Pancreas (tissue), 10 donors: ENCODE measurements around the gene SLC41A1. TPM values are rescaled to one million over a fixed set of nuclear protein-coding genes. Genes with fewer than 3 reads are reported as not detected.

Experiments used
- ATAC-seq, 4 donors: fragments of 200-7000 bp; cut with Tn5 transposase; one replicate each; pipeline versions ENCODE4 v1.8.0 to v1.9.1; 2020; ENCODE audit warnings: mild to moderate bottlenecking in 4 of 4, moderate library complexity in 4 of 4
- DNase-seq, 6 donors: peaks; one replicate each; pipeline ENCODE4 v3.0.0-alpha.2; 2020
- FAIRE-seq: peaks from 2 replicates; lab custom pipeline; 2012; peaks lifted over from hg19 to GRCh38; lab: Jason Lieb, UNC
- H3K27ac ChIP-seq, 4 donors: fragments of 200-600 bp; sonication (generic); 1 replicate in 3 of 4; 2 replicates in 1 of 4; pipeline versions ENCODE4 v1.5.0 to v1.8.0; 2020
- H3K27me3 ChIP-seq, 4 donors: fragments of 200-600 bp; one replicate each; pipeline ENCODE4 v1.8.0; 2021
- H3K36me3 ChIP-seq, 3 donors: fragments of 200-600 bp; sonication (generic) in 1 of 3; one replicate each; pipeline versions ENCODE4 v1.5.0 to v1.8.0; 2020 to 2021
- H3K4me1 ChIP-seq, 3 donors: fragments of 200-600 bp; one replicate each; pipeline ENCODE4 v1.8.0; 2021
- H3K4me3 ChIP-seq, 4 donors: fragments of 200-600 bp; sonication (generic) in 2 of 4; one replicate each; pipeline versions ENCODE4 v1.5.0 to v1.8.0; 2020 to 2021
- H3K9me3 ChIP-seq, 4 donors: fragments of 200-600 bp; one replicate each; pipeline ENCODE4 v1.8.0; 2021
- WGBS, 2 donors: extraction: QIAGEN DNeasy Blood & Tissue Kit; methylation state at CpG; one replicate each; pipeline ENCODE4 v1.1.7; 2013; 5-methylcytosine and 5-hydroxymethylcytosine counted together
- intact Hi-C, 3 donors: fragments of 100-400 bp; cut with DNase I; formaldehyde crosslinking; loops; one replicate each; pipeline versions ENCODE4 v1.11.1 to v1.14.2; 2022
- polyA plus RNA-seq, 2 donors: library from polyadenylated mRNA; stranded (reverse); fragments of 200-250 nt; gene quantifications; one replicate each; pipeline ENCODE4 v1.2.3, GENCODE V29; 2013
- total RNA-seq, 6 donors: library from RNA; stranded (reverse); fragmentation: NEBNext Ultra II Directional in 4 of 6; extraction: Animal tissue kit (Norgen Biotek cat#: 25700) in 4 of 6; gene quantifications; one replicate each; pipeline versions ENCODE4 v1.2.1 to v1.2.4, GENCODE V29; 2021 to 2023
- TF ChIP-seq, protein P1 (sequence below), 4 donors: fragments of 200-600 bp; sonication (generic) in 3 of 4; IDR thresholded peaks; one replicate each; pipeline versions ENCODE4 v1.5.0 to v1.8.0; 2021; ENCODE audit warnings: antibody characterized with exemption in 4 of 4
- donor health status: healthy with polysubstance abuse.
- donor health status: DM: no; HTN: no; CAD: no; lungs with moderate emphysema.
- donor health status: DM: no; HTN: no; CAD: no.
- donor health status: control.
- donor health status: control.
- donor health status: Bipolar disorder and iron deficiency.
- donor health status: DM: yes; HTN: yes; CAD: no.
- donor health status: DM: no; HTN: no; CAD: no.
- donor health status: DM: no; HTN: no; CAD: no.
- donor health status: DM: yes; HTN: yes; CAD: no.

The SLC41A1 gene
- total and polyA plus RNA-seq, 8 donors, result 20.7 to 57.7 (median 36.8) TPM

DNA sequence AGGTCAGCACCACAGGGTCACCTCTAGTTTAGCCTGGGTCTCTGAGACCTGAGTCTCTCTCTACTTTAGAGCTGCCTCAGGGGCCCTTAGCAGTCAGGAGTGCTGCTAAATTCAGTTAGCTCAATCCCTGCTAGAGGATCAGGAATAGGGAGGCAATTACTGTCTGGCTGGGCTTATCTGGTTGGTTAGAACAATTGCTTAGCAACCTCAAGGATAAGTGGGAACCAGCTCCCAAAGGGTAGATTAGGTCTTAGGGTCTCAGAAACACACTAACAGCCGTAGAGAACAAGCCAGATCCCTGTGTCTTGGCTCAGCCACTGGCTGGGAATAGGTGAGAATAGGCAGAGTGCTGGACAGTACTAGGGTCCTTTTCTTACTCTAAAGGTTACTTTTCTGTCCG lies 29.2 kb upstream of the SLC41A1 start:
- Histone ChIP-seq H3K27me3 (no peaks in the 10 kb centered on the region), H3K4me3 (no peak overlapping the region), H3K27ac (no peak overlapping the region), H3K4me1 (peaks cover 4 to 16% (median 13%) of the 10 kb centered on the region in 3 donors), H3K9me3 (no peaks in the 10 kb centered on the region), H3K36me3 (no peaks in the 10 kb centered on the region)
- no peak for DNase-seq
- peak in 1 of 4 donors; percentile 28 for ATAC-seq
- no peak for FAIRE-seq
- intact Hi-C loops, result no loop called here
- WGBS, 2 donors, result 61 to 63% methylated on average over 2 of the region's 2 CpGs
- TF ChIP-seq, protein P1, sequence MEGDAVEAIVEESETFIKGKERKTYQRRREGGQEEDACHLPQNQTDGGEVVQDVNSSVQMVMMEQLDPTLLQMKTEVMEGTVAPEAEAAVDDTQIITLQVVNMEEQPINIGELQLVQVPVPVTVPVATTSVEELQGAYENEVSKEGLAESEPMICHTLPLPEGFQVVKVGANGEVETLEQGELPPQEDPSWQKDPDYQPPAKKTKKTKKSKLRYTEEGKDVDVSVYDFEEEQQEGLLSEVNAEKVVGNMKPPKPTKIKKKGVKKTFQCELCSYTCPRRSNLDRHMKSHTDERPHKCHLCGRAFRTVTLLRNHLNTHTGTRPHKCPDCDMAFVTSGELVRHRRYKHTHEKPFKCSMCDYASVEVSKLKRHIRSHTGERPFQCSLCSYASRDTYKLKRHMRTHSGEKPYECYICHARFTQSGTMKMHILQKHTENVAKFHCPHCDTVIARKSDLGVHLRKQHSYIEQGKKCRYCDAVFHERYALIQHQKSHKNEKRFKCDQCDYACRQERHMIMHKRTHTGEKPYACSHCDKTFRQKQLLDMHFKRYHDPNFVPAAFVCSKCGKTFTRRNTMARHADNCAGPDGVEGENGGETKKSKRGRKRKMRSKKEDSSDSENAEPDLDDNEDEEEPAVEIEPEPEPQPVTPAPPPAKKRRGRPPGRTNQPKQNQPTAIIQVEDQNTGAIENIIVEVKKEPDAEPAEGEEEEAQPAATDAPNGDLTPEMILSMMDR (IDR thresholded peaks at IDR 0.05), result no peak

DNA sequence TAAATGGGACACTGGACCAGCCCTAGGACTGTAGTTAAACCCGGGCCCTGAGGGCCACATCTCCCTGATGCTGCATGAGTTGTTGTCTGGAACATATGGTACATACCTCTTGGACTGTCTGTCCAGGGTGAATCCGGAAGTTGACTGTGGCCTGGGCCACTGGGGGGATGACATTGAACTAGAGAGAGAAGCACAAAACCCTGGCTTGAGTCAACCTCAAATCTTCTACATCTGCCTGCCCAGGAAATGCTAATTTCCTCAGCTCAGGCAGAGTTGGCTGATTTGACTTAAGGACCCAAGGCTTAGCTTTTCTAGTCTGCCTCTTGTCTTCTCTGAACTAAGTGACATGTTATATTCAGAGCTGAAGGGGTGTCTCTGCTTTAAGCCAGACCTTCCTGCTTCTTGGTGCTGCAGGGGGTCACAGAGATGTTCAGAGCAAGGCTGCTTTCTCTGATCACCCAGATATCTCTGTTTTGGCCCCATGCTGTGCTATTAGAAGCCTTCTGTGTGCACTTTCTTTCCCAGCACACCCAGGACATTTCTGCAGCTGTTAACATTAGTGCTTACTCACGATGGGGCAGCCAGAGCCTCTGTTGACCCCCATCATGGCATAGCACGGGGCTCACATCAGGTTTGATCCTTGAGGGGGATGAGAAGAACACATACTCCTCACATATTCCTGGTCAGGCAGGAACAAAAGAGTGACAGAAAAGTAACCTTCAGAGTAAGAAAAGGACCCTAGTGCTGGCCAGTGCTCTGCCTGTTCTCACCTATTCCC lies 27.3 kb upstream of the SLC41A1 start:
- 65 to 67% methylated on average over 4 of the region's 4 CpGs for WGBS, 2 donors
- FAIRE-seq, result no peak

DNA sequence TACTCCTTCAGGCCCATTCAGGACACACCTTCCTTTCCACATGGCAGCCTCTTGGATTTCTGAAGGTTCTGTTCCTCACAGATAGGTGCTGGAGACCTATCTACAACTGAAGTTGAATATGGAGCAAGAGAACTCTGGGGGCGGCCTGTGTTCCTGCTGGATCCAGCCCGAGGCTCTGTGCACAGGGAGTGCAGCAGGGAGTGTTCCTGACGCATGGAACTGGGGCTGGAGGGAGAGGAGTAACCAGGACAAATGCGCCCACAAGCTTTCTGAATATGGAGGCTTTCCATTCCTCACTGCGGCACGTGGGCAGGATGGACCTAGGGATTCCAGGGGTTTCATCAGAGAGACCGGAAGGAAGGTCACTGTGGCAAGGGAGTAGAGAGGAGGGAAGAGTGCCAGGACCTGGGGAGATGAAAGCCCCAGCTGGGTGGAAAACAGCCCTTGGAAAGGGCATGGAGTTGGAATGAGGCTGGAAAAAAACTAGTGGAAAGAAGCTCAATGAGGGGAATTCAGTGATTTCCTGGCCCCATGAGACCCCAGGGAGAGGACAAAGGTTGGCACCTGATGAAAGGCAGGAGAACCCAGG lies 24.5 kb upstream of the SLC41A1 start:
- DNase-seq, result no peak
- ATAC-seq, result no peak
- peaks cover 0 to 6% (median 2%) of the 10 kb centered on the region in 3 donors for H3K4me1 ChIP-seq
- no peak overlapping the region for H3K4me3 ChIP-seq
- no peaks in the 10 kb centered on the region for H3K36me3 ChIP-seq
- no peaks in the 10 kb centered on the region for H3K27me3 ChIP-seq
- 89 to 96% methylated on average over 7 of the region's 7 CpGs for WGBS, 2 donors
- no peak overlapping the region for H3K27ac ChIP-seq
- no peak for FAIRE-seq
- H3K9me3 ChIP-seq, result no peaks in the 10 kb centered on the region
- intact Hi-C loops, result no loop called here
- TF ChIP-seq, protein P1 (IDR thresholded peaks at IDR 0.05), result no peak

More for the DNA sequence above, 27.3 kb upstream of the SLC41A1 start:
- Histone ChIP-seq H3K4me3 (no peak overlapping the region), H3K4me1 (peaks cover 4 to 16% (median 13%) of the 10 kb centered on the region in 3 donors), H3K27me3 (no peaks in the 10 kb centered on the region), H3K36me3 (no peaks in the 10 kb centered on the region), H3K27ac (no peak overlapping the region), H3K9me3 (no peaks in the 10 kb centered on the region)
- DNase-seq, result no peak
- TF ChIP-seq, protein P1 (IDR thresholded peaks at IDR 0.05), result no peak
- intact Hi-C loops, result no loop called here
- peak in 2 of 4 donors; percentile 3 to 5 for ATAC-seq

DNA sequence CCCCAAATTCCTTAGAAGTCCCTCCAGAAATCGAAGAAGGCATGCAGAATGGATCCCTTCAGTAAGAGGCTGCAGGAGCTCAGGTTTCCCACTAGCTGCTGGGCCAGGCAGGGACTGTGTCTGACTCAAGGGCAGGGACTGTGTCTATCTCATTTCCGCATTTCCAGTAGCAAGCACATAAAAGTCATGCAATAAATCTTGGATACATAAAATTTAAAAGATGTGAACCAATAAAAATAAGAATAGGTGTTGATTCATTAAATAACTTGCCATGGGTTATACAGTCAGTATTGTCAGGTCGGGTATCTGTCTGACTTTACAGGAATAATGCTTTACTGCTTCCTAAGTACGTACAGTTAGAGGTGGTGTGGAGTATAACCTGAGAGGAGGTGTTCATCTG lies 21.8 kb upstream of the SLC41A1 start:
- ATAC-seq (no peak), FAIRE-seq (no peak), DNase-seq (no peak)
- intact Hi-C loops, result no loop called here
- Histone ChIP-seq H3K4me1 (peaks cover 0 to 3% (median 0%) of the 10 kb centered on the region in 3 donors), H3K36me3 (no peaks in the 10 kb centered on the region), H3K27me3 (no peaks in the 10 kb centered on the region), H3K27ac (no peak overlapping the region), H3K9me3 (no peaks in the 10 kb centered on the region), H3K4me3 (no peak overlapping the region)
- TF ChIP-seq, protein P1 (IDR thresholded peaks at IDR 0.05), result no peak
- 88 to 91% methylated on average over 4 of the region's 4 CpGs for WGBS, 2 donors
